Lower leg skin (tissue), 3 donors: Measurements from ENCODE around the gene TPTE2.
"Not testable (repeated sequence)": the region's sequence is repeated elsewhere in the genome, so short reads cannot be mapped to it uniquely, and the experiment has no call there.

ENCODE experiments used
- POLR2A ChIP-seq, 2 donors: fragments of 450-650 bp; IDR thresholded peaks; one replicate each; pipeline ENCODE4 v1.6.1; 2016 to 2017; ENCODE audit warnings: antibody characterized with exemption in 2 of 2, mild to moderate bottlenecking in 1 of 2, moderate library complexity in 1 of 2
- TF ChIP-seq, protein P1 (sequence below), 3 donors: fragments of 450-650 bp; IDR thresholded peaks; one replicate each; pipeline ENCODE4 v1.5.1; 2016; ENCODE audit warnings: antibody characterized with exemption in 3 of 3, mild to moderate bottlenecking in 3 of 3, moderate library complexity in 2 of 3

DNA sequence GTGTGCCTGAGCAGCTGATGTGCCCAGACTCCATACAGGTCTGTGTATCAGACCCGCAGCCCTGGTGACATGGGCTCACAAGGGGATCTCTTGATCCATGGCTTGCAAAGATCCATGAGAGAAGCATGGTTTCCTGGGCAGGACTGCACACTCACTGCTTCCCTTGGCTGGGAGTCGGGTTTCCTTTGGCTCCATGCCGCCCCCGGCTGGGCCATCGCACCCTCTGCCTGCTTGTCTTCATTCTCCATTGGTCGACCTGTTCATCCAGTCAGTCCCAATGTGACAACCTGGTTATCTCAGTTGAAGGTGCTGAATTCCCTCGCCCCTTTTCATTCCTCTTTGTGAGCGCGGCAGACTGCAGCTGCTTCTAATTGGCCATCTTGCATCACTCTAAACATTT lies 101.2 kb downstream of the TPTE2 start:
- TF ChIP-seq, protein P1, sequence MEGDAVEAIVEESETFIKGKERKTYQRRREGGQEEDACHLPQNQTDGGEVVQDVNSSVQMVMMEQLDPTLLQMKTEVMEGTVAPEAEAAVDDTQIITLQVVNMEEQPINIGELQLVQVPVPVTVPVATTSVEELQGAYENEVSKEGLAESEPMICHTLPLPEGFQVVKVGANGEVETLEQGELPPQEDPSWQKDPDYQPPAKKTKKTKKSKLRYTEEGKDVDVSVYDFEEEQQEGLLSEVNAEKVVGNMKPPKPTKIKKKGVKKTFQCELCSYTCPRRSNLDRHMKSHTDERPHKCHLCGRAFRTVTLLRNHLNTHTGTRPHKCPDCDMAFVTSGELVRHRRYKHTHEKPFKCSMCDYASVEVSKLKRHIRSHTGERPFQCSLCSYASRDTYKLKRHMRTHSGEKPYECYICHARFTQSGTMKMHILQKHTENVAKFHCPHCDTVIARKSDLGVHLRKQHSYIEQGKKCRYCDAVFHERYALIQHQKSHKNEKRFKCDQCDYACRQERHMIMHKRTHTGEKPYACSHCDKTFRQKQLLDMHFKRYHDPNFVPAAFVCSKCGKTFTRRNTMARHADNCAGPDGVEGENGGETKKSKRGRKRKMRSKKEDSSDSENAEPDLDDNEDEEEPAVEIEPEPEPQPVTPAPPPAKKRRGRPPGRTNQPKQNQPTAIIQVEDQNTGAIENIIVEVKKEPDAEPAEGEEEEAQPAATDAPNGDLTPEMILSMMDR (IDR thresholded peaks at IDR 0.05), result not testable (repeated sequence)
- not testable (repeated sequence) for TF ChIP-seq POLR2A (IDR thresholded peaks at IDR 0.05)
